Right lobe of liver (tissue), 6 donors: Measurements from ENCODE around the gene TEKT2. TPM values are rescaled to one million over a fixed set of nuclear protein-coding genes. Genes with fewer than 3 reads are reported as not detected.
A peak's percentile ranks its signal among the peaks of the same experiment; 100 is the strongest.

Experiments used
- ATAC-seq, 4 donors: fragments of 200-7000 bp; cut with Tn5 transposase; one replicate each; pipeline ENCODE4 v1.9.1; 2020; ENCODE audit warnings: mild to moderate bottlenecking in 4 of 4, moderate library complexity in 4 of 4
- DNase-seq, 3 donors: peaks; one replicate each; pipeline ENCODE4 v3.0.0-alpha.2; 2020
- H3K27ac ChIP-seq, 3 donors: fragments of 200-600 bp; one replicate each; pipeline ENCODE4 v1.8.0; 2022
- H3K27me3 ChIP-seq, 2 donors: fragments of 200-600 bp; one replicate each; pipeline ENCODE4 v1.8.0; 2022
- H3K36me3 ChIP-seq, 4 donors: fragments of 200-600 bp; sonication (generic) in 1 of 4; one replicate each; pipeline versions ENCODE4 v1.5.1 to v1.8.0; 2017 to 2022; ENCODE audit warnings: control low read depth in 1 of 4
- H3K4me1 ChIP-seq, 4 donors: fragments of 200-600 bp; sonication (generic) in 1 of 4; one replicate each; pipeline versions ENCODE4 v1.5.1 to v1.8.0; 2017 to 2022; ENCODE audit warnings: control low read depth in 1 of 4
- H3K4me3 ChIP-seq, 3 donors: fragments of 200-600 bp; one replicate each; pipeline ENCODE4 v1.8.0; 2022
- H3K9me3 ChIP-seq, 4 donors: fragments of 200-600 bp; sonication (generic) in 1 of 4; one replicate each; pipeline versions ENCODE4 v1.5.1 to v1.8.0; 2017 to 2022; ENCODE audit warnings: control low read depth in 1 of 4
- CTCF ChIP-seq, 4 donors: fragments of 200-600 bp in 3 of 4; fragments of 450-650 bp in 1 of 4; IDR thresholded peaks; one replicate each; pipeline versions ENCODE4 v1.5.1 to v1.8.0; 2016 to 2022; ENCODE audit warnings: antibody characterized with exemption in 4 of 4, mild to moderate bottlenecking in 2 of 4
- POLR2A ChIP-seq: fragments of 450-650 bp; IDR thresholded peaks from one replicate; pipeline ENCODE4 v1.6.1; 2017; ENCODE audit warnings: antibody characterized with exemption, mild to moderate bottlenecking
- WGBS: methylation state at CpG from one replicate; pipeline ENCODE4 v1.1.6; 2018; ENCODE audit warnings: low coverage, low lambda C conversion rate; ENCODE audit not compliant: insufficient coverage; ENCODE audit errors: missing lambda C conversion rate; 5-methylcytosine and 5-hydroxymethylcytosine counted together
- intact Hi-C, 2 donors: fragments of 100-400 bp; cut with DNase I; formaldehyde crosslinking; loops; one replicate each; pipeline versions ENCODE4 v1.11.2 to v1.14.1; 2022
- total RNA-seq, 6 experiments: library from RNA; depleted of rRNA in 2 of 6; stranded (reverse); fragments of >200 nt in 2 of 6; fragmentation: NEBNext Ultra II Directional in 3 of 6; extraction: Animal tissue kit (Norgen Biotek cat#: 25700) in 3 of 6; gene quantifications; one replicate each; pipeline versions ENCODE4 v1.1.0 to v1.2.4, GENCODE V29; 2016 to 2023
- donor health status: DM: no; HTN: yes; CAD: no.
- donor health status: DM: no; HTN: no; CAD: no.
- donor health status: DM: no; HTN: no; CAD: no.
- donor health status: DM: no; HTN: yes; CAD: no.
- donor health status: DM: no; HTN: yes; CAD: no.

TEKT2 gene
- total RNA-seq, 6 experiments from 2014 or later = not detected

GRCh38 chr1:36106269-36106668 lies 22.4 kb downstream of the TEKT2 start:
- intact Hi-C loops = no loop called here

GRCh38 chr1:36107394-36107793 lies 23.5 kb downstream of the TEKT2 start:
- Histone ChIP-seq H3K27me3 (no peaks in the 10 kb centered on the region), H3K4me1 (no peaks in the 10 kb centered on the region), H3K36me3 (no peaks in the 10 kb centered on the region), H3K9me3 (no peaks in the 10 kb centered on the region), H3K27ac (no peak overlapping the region), H3K4me3 (no peak overlapping the region)
- WGBS = 54% methylated on average over 2 of the region's 9 CpGs
- DNase-seq (no peak), ATAC-seq (peak in 1 of 4 donors; percentile 24)
- no peak for TF ChIP-seq POLR2A
- no peak for TF ChIP-seq CTCF (IDR thresholded peaks at IDR 0.05)
- intact Hi-C loops = no loop called here

More at GRCh38 chr1:36106269-36106668, 22.4 kb downstream of the TEKT2 start:
- H3K4me3 ChIP-seq = no peak overlapping the region
- no peak for DNase-seq
- 42% methylated on average over 3 of the region's 5 CpGs for WGBS
- TF ChIP-seq POLR2A (no peak), CTCF (IDR thresholded peaks at IDR 0.05) (no peak)
- no peak overlapping the region for H3K27ac ChIP-seq
- ATAC-seq = no peak
- H3K9me3 ChIP-seq = no peaks in the 10 kb centered on the region
- H3K4me1 ChIP-seq = no peaks in the 10 kb centered on the region
- H3K27me3 ChIP-seq = no peaks in the 10 kb centered on the region
- H3K36me3 ChIP-seq = no peaks in the 10 kb centered on the region

GRCh38 chr1:36108314-36108713 lies 24.4 kb downstream of the TEKT2 start:
- no peak for TF ChIP-seq CTCF (IDR thresholded peaks at IDR 0.05)
- no peak for TF ChIP-seq POLR2A
- 80% methylated on average over 1 of the region's 14 CpGs for WGBS
- H3K4me3 ChIP-seq = no peak overlapping the region
- H3K9me3 ChIP-seq = no peaks in the 10 kb centered on the region
- intact Hi-C loops = no loop called here
- no peaks in the 10 kb centered on the region for H3K27me3 ChIP-seq
- no peak for DNase-seq
- ATAC-seq = no peak
- H3K36me3 ChIP-seq = no peaks in the 10 kb centered on the region
- H3K4me1 ChIP-seq = no peaks in the 10 kb centered on the region
- H3K27ac ChIP-seq = no peak overlapping the region

DNA sequence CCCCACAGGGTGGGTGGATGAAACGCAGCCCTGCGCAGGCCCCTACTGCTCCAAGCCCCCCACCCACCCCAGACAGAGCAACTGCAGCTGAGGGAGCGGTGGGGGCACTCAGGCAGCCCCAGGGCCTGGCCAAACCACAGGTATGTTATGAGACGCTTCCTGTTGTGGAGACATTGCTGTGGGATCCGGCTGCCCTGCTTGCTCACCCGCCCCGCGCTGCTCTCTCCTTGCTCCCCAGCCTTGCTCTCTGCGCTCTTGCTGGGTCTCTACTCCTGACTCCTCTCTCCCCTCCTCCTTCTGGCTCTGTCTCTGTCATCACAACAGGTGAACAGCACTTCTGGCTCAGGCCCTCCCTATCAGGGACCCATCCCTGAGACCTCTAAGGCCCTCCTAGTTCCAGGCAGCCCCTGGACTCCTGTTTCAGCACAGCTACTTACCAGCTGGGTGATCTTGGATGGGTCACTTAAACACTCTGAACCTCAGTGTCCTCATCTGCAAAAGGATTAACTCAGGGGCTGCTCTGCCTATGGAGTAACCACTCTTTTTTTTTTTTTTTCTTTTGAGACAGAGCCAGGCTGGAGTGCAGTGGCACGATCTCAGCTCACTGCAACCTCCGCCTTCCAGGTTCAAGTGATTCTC lies 25.3 kb downstream of the TEKT2 start:
- H3K9me3 ChIP-seq = no peaks in the 10 kb centered on the region
- H3K27me3 ChIP-seq = no peaks in the 10 kb centered on the region
- WGBS = 56% methylated on average over 7 of the region's 11 CpGs
- no peaks in the 10 kb centered on the region for H3K36me3 ChIP-seq
- no peak overlapping the region for H3K4me3 ChIP-seq
- ATAC-seq (peak in 1 of 4 donors; percentile 19), DNase-seq (no peak)
- no peaks in the 10 kb centered on the region for H3K4me1 ChIP-seq
- TF ChIP-seq CTCF (IDR thresholded peaks at IDR 0.05) (no peak), POLR2A (no peak)
- no peak overlapping the region for H3K27ac ChIP-seq
- intact Hi-C loops = no loop called here
